Measurements from ENCODE around the gene DOK7.

DNA sequence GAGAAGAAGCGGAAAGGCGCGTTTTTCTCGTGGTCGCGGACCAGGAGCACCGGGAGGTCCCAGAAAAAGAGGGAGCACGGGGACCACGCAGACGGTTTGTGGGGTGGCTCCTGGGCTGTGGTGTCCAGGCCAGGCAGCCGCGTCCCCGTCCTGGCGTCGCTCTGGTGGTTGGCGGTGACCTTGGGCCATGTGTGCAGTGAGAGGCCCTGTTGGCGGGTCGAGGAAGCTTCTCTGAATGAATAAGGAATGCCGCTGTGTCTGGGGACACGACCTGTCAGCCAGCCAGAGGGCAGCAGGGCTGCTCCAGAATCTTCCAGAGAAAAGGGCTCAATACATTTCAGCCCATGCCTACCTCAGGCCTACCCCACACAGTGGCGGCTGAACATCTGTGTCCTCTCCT lies 45.7 kb upstream of the DOK7 start:
- no peak for TF ChIP-seq CTCF (IDR thresholded peaks at IDR 0.05)
- TF ChIP-seq POLR2AphosphoS5 (IDR thresholded peaks at IDR 0.05), result no peak
